ENCODE data around the gene CCDC177.
A peak's percentile ranks its signal among the peaks of the same experiment; 100 is the strongest.

CCDC177 gene

GRCh38 chr14:69574263-69574953, at the start of gene CCDC177:
Gene CCDC177 (minus strand): TSS chr14:69574871. CDS start chr14:69573622, 1,249 bp downstream.
- peak; percentile 36 to 51 for DNase-seq (ENCODE audit: low read depth in 2 of 2)

DNA sequence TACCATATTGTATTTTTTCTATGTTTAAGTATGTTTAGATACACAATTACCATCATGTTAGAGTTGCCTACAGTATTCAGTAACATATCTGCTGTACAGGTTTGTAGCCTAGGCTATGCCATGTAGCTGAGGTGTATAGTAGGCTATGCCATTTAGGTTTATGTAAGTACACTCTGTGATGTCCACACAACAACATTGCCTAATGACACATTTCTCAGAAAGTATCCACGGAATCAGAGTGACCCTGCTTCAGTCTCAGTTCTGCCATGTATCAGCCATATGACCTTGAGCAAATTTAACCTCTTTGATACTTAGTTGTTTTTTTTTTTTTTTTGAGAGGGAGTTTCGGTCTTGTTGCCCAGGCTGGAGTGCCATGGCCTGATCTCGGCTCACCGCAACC, 49.5 kb upstream of the CCDC177 start:
- DNase-seq (ENCODE audit: low read depth in 2 of 2): no peak

- no peak for DNase-seq (ENCODE audit: low read depth in 2 of 2)
These were observed 46.3 kb upstream of the CCDC177 start for GRCh38 chr14:69620981-69621380.

- no peak for DNase-seq (ENCODE audit: low read depth in 2 of 2)
These were observed 45.5 kb upstream of the CCDC177 start for GRCh38 chr14:69620211-69620611.

DNA sequence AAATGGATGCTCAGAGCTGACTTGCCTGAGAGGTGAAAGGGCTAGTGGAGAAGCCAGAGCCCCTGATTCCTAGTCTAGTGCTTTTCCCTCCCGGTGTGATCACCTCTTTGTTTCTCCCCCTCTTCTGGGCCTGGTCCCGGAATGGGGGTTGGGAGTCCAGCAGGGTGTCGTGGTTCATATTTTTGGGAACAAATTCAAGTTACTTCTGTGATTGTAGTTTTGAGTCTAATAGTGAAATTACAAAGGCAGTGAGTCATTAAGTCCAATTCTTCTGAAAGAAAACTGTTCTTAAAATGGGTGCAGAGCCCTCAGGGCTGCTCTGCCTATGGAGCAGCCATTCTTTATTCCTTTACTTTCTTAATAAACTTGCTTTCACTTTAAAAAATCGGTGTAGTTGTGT, 44.3 kb upstream of the CCDC177 start:
- DNase-seq (ENCODE audit: low read depth in 2 of 2): no peak

GRCh38 chr14:69617796-69618195, 43.1 kb upstream of the CCDC177 start:
- no peak for DNase-seq (ENCODE audit: low read depth in 2 of 2)

- no peak for DNase-seq (ENCODE audit: low read depth in 2 of 2)
These were observed 41.7 kb upstream of the CCDC177 start for GRCh38 chr14:69616408-69616773.

- DNase-seq (ENCODE audit: low read depth in 2 of 2): no peak
These were observed 41.1 kb upstream of the CCDC177 start for GRCh38 chr14:69615496-69616407.

- DNase-seq (ENCODE audit: low read depth in 2 of 2): no peak
These were observed 40.4 kb upstream of the CCDC177 start for GRCh38 chr14:69615121-69615495.

- no peak for DNase-seq (ENCODE audit: low read depth in 2 of 2)
These were observed 39.9 kb upstream of the CCDC177 start for GRCh38 chr14:69614592-69614991.

- no peak for DNase-seq (ENCODE audit: low read depth in 2 of 2)
These were observed 38.8 kb upstream of the CCDC177 start for GRCh38 chr14:69613312-69614073.

DNA sequence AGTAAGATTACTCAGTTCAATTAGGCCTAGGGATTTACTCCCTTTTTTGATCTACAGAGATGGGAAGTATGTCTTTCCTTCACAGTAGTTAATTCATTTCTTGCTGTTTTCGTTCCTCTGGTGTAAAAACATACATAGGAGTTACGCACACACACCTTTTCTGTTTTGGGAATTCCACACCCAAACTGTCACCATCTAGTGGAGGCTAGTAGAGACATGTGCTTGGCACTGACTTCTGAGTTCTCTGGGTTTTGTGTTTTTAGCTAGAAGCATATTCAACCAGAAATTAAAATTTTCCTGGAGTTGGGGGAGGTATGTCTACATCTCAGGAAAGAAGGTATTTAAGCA, 38.1 kb upstream of the CCDC177 start:
- no peak for DNase-seq (ENCODE audit: low read depth in 2 of 2)

- DNase-seq (ENCODE audit: low read depth in 2 of 2): no peak
These were observed 37.5 kb upstream of the CCDC177 start for GRCh38 chr14:69612014-69612782.

DNA sequence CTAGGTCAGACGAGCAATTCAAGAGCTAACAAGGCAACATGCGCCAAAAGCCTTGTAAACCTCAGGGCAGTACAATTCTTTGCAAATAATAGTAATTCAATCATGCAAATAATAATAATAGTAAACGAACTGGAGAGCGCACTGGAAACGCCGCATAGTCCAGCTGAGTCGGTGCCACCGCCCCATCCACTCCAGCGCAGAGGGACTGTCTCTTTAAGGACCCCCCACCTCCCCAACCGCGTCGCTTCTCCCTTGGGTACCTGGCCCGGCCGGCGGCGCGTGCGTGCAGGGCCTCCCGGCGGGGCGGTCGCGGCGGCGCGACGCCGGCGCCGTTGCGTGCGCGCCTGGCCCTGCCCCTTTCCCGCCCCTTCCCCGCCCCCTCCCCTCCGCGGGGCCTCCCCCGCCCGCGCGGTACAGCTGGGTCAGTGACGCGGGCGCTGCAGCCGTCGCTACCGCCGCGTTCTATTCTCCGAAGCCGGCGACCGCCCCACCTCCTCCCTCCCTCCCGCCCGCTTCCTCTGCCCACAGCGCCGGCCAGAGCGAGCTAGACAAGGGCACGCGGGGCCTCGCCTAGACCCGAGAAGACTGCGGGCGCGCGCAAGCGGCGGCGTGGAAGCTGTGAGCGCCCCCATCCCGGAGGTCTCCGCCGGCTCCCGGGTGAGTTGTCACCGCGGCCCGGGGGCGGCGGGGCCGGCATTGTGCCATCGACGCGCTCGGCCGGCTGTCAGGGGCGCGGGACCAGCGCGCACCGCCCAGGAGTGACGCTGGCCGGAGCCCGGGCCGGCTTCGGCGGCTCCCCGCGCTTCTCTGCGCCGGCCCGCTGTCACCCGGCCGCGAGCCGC, 36.7 kb upstream of the CCDC177 start, which contains the start of gene SUSD6:
Gene SUSD6, plus strand, starts transcription at position 425 of the 842 bp plus-strand sequence. CDS start 46,997 bp downstream, outside the sequence.
- DNase-seq (ENCODE audit: low read depth in 2 of 2): peak; percentile 76 to 82

- no peak for DNase-seq (ENCODE audit: low read depth in 2 of 2)
These were observed 36.2 kb upstream of the CCDC177 start for GRCh38 chr14:69610874-69611171.

- DNase-seq (ENCODE audit: low read depth in 2 of 2): no peak
These were observed 35.6 kb upstream of the CCDC177 start for GRCh38 chr14:69610020-69610873.

- DNase-seq (ENCODE audit: low read depth in 2 of 2): no peak
These were observed 31.9 kb upstream of the CCDC177 start for GRCh38 chr14:69606258-69607184.

DNA sequence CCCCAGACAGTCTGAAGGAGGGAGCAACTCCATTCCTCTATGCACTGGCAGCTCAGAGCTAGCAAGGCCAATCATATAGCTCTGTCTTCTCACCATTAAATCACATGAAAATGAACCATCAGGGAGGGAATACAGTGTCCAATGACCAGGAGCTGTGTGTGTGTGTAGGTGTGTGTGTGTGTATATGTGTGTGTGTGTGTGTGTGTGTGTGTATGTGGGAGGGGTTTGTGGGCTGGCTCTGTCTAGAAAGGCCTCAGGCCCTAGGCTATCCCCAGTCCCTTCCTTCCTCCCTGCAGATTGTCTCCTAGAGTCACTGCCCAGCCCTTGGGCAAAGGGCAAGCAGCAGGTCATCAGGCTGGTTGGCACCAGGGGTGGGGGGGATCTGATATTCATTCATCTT, 31.1 kb upstream of the CCDC177 start:
- no peak for DNase-seq (ENCODE audit: low read depth in 2 of 2)
